ENCODE data around the gene COL12A1. TPM values are rescaled to one million over a fixed set of nuclear protein-coding genes. Genes with fewer than 3 reads are reported as not detected.

COL12A1 gene
- total RNA-seq, 4 donors from 2014 or later, result 17.2 to 30.5 (median 22.4) TPM

DNA sequence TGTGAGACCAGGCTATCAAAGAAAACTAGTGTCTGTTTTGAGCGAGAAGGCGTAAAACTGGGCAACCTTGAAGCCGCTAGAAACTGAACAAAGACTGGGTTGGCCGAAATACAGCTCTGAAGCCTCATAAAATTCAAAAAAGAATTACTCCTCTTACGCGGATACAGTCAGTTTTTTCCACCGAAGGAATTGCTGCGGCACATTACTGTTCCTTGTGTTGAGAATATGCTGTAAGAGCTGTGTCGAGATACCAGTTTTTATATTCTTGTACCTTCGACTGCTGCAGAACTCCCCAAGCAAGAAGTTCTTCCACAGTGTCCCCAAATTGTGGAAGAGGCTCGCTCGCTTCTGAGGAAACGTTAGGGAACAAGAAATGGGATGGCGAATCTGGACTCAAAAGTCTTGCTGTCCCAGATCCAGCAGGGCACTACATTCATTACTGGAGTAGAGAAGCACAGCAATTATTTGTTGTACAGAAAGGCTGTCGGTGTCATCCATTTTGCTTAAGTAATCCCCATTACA, 38.3 kb upstream of the COL12A1 start:
- in situ Hi-C loops (cut with MboI; ENCODE audit: low sequenced_read_pairs in 4 of 4), result loop anchor here in 2 of 4 donors (25.0 kb wide), 1 partner anchor 1757 kb away; no protein-coding TSS in a partner anchor
- TF ChIP-seq, protein P1, sequence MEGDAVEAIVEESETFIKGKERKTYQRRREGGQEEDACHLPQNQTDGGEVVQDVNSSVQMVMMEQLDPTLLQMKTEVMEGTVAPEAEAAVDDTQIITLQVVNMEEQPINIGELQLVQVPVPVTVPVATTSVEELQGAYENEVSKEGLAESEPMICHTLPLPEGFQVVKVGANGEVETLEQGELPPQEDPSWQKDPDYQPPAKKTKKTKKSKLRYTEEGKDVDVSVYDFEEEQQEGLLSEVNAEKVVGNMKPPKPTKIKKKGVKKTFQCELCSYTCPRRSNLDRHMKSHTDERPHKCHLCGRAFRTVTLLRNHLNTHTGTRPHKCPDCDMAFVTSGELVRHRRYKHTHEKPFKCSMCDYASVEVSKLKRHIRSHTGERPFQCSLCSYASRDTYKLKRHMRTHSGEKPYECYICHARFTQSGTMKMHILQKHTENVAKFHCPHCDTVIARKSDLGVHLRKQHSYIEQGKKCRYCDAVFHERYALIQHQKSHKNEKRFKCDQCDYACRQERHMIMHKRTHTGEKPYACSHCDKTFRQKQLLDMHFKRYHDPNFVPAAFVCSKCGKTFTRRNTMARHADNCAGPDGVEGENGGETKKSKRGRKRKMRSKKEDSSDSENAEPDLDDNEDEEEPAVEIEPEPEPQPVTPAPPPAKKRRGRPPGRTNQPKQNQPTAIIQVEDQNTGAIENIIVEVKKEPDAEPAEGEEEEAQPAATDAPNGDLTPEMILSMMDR (IDR thresholded peaks at IDR 0.05 in 4 of 5, conservative IDR thresholded peaks at IDR 0.05 in 1 of 5), result no peak
- peak in 1 of 2 donors; percentile 24 for ATAC-seq

DNA sequence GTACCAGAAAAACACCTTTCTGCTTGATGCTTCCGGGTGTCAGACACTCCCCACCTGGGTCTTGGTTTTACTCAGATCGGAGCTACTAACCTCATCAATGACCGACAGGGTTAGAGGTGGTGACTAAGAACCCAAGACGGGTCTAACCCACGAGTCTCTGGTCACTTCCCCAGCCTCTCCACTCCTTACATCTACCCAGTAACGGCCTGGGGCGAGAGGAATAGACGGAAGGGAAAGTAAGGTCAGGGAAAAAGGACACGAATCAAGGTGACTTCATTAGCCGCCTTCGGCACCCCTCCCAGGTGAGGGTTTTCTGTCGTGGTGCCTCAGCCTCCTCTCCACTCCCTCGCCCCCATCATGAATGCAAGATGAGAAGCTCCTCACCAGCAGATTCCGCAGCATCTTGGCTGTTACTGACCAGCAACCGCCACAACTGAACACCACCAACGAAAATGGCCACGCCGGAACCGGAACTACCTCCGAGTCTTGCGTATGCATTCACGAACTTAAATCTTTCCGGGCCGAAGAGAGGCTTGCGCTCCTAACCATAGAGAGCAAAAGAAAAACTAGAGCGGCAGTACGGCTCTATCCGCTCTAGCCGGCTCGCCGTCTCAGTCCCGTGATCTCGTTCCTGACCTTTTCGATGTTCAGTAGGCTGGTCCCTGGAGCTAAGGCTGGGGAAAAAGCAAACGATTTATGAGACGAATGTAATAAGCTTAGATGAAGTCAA, 37.6 kb upstream of the COL12A1 start, which contains the start of gene COX7A2:
Gene COX7A2, minus strand, starts transcription at position 469 of the 730 bp plus-strand sequence. Its CDS starts 67 bp downstream, at position 402.
- Histone ChIP-seq H3K4me1 (peaks cover 17 to 32% of the 10 kb centered on the region in 2 donors), H3K27me3 (no peaks in the 10 kb centered on the region), H3K9me3 (no peaks in the 10 kb centered on the region), H3K4me3 (peak within 1 kb of the TSS; percentile 64 to 87 (median 76)), H3K36me3 (peaks cover 0 to 19% of the 10 kb centered on the region in 2 donors), H3K27ac (peak within 1 kb of the TSS; percentile 88 to 91 (median 90))
- ATAC-seq (peak; percentile 99 to 100), DNase-seq (peak; percentile 85 to 93)
- in situ Hi-C loops (cut with MboI; ENCODE audit: low sequenced_read_pairs in 4 of 4), result loop anchor here in 2 of 4 donors (25.0 kb wide), 1 partner anchor 1756 kb away; no protein-coding TSS in a partner anchor
- intact Hi-C loops (cut with DNase I; ENCODE audit: low total_unique reads), result loop anchor here (1.0 to 5.0 kb wide), 2 partner anchors 39 to 1589 kb away; partner anchors contain the start of gene TMEM30A
- TF ChIP-seq POLR2A (IDR thresholded peaks at IDR 0.05), result peak; percentile 68 to 79
- TF ChIP-seq, protein P1 (IDR thresholded peaks at IDR 0.05 in 4 of 5, conservative IDR thresholded peaks at IDR 0.05 in 1 of 5), result no peak

More for the DNA sequence above, 38.3 kb upstream of the COL12A1 start:
- intact Hi-C loops (cut with DNase I; ENCODE audit: low total_unique reads), result loop anchor here (5.0 kb wide), 1 partner anchor 38 kb away; the partner anchor contains the start of gene TMEM30A
- peaks cover 17 to 32% of the 10 kb centered on the region in 2 donors for H3K4me1 ChIP-seq
- H3K36me3 ChIP-seq, result peaks cover 0 to 14% of the 10 kb centered on the region in 2 donors
- no peaks in the 10 kb centered on the region for H3K9me3 ChIP-seq
- no peaks in the 10 kb centered on the region for H3K27me3 ChIP-seq
- peak overlapping the region; percentile 88 to 91 (median 90) for H3K27ac ChIP-seq
- peak overlapping the region; percentile 64 to 87 (median 76) for H3K4me3 ChIP-seq
- DNase-seq, result no peak

DNA sequence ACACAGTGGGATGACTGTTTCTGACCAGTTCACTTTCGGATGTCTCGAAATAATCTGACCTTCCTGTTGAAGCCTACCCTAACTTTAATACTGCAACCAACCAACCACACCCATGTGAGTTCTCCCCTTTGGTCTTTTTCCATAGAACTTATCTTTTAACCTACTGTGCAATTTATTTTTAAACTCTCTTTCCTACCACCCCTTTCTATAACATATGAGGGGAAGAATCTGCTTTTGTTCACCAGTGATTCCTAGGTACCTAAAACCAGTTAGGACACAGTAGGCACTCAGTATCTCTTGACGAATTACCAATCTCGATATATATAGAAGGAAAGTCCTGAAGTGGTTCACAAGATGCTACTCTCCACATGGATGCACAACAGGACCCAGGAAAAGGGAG, 30.8 kb upstream of the COL12A1 start:
- H3K9me3 ChIP-seq, result no peaks in the 10 kb centered on the region
- no peaks in the 10 kb centered on the region for H3K27me3 ChIP-seq
- ATAC-seq (no peak), DNase-seq (no peak)
- peaks cover 25 to 30% of the 10 kb centered on the region in 2 donors for H3K4me1 ChIP-seq
- H3K27ac ChIP-seq, result no peak overlapping the region
- peaks cover 0 to 41% of the 10 kb centered on the region in 2 donors for H3K36me3 ChIP-seq
- in situ Hi-C loops (cut with MboI; ENCODE audit: low sequenced_read_pairs in 4 of 4) (loop anchor here in 2 of 4 donors (25.0 kb wide), 1 partner anchor 1749 kb away; no protein-coding TSS in a partner anchor), intact Hi-C loops (cut with DNase I; ENCODE audit: low total_unique reads) (no loop called here)
- no peak overlapping the region for H3K4me3 ChIP-seq
- no peak for TF ChIP-seq POLR2A (IDR thresholded peaks at IDR 0.05)
- TF ChIP-seq, protein P1 (IDR thresholded peaks at IDR 0.05 in 4 of 5, conservative IDR thresholded peaks at IDR 0.05 in 1 of 5), result no peak

DNA sequence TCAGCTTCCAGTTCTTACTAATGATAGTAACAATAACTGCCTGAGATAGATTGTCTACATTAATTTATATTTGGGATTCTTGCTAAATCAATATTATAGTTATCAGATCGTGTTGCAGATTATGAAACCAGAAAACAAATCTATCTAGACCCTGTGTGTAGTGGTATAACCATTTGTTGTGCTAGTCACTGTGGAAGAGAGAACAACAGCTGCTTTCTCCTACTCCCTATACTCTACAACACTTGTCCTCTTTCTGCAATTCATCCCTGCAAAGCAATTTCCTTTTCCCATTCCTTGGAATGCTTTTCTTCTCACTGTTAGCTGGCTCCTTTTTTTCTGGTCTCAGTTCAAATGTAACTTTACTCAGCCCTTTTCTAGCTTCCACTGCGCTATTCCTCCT, 29.4 kb upstream of the COL12A1 start:
- in situ Hi-C loops (cut with MboI; ENCODE audit: low sequenced_read_pairs in 4 of 4) (loop anchor here in 2 of 4 donors (25.0 kb wide), 1 partner anchor 1748 kb away; no protein-coding TSS in a partner anchor), intact Hi-C loops (cut with DNase I; ENCODE audit: low total_unique reads) (no loop called here)
- Histone ChIP-seq H3K9me3 (no peaks in the 10 kb centered on the region), H3K27ac (no peak overlapping the region), H3K36me3 (peaks cover 0 to 36% of the 10 kb centered on the region in 2 donors), H3K27me3 (no peaks in the 10 kb centered on the region), H3K4me1 (peaks cover 15 to 18% of the 10 kb centered on the region in 2 donors), H3K4me3 (no peak overlapping the region)
- ATAC-seq, result no peak
- no peak for TF ChIP-seq POLR2A (IDR thresholded peaks at IDR 0.05)
- TF ChIP-seq, protein P1 (IDR thresholded peaks at IDR 0.05 in 4 of 5, conservative IDR thresholded peaks at IDR 0.05 in 1 of 5), result no peak
- DNase-seq, result no peak

Data from gastrocnemius medialis (tissue), 4 donors.